PC-9 (cell line): ENCODE measurements around the gene CLEC18B. TPM values are rescaled to one million over a fixed set of nuclear protein-coding genes. Genes with fewer than 3 reads are reported as not detected.
"Not testable (repeated sequence)": the region's sequence is repeated elsewhere in the genome, so short reads cannot be mapped to it uniquely, and the experiment has no call there.

ENCODE experiments used
- BruUV-seq: library from RNA; stranded (reverse); fragments of 400-500 nt; replicated peaks from 2 replicates; lab custom pipeline; 2021; lab: Mats Ljungman, UMichigan
- CTCF ChIA-PET: fragments of 300-600 bp; sonication (Branson Sonifier 250); formaldehyde crosslinking; loops from one replicate; lab custom pipeline; 2022; ENCODE audit warnings: antibody characterized with exemption; lab: Charles Lee
- POLR2A ChIA-PET: fragments of 300-600 bp; sonication (Branson Sonifier 250); formaldehyde crosslinking; loops from one replicate; lab custom pipeline; 2022; ENCODE audit warnings: antibody characterized with exemption; ENCODE audit not compliant: unreplicated experiment; lab: Charles Lee
- DNase-seq, 2 experiments: peaks; one replicate each; pipeline versions ENCODE4 v3.0.0 to v3.0.0-alpha.2; 2015 to 2022; ENCODE audit warnings: mixed read lengths in 1 of 2
- H2AFZ ChIP-seq: fragments of 200-600 bp; sonication (generic); 2 replicates; pipeline ENCODE4 v1.8.1; 2017; ENCODE audit warnings: antibody characterized with exemption
- H3F3A ChIP-seq: fragments of 200-600 bp; sonication (generic); 2 replicates; pipeline ENCODE4 v1.8.1; 2017; ENCODE audit warnings: antibody characterized with exemption, mild to moderate bottlenecking, low read depth; ENCODE audit not compliant: insufficient read depth
- H3K27ac ChIP-seq: fragments of 200-600 bp; sonication (generic); 2 replicates; pipeline ENCODE4 v1.6.1; 2016; ENCODE audit warnings: mixed run types
- H3K27me3 ChIP-seq: fragments of 200-600 bp; sonication (generic); 2 replicates; pipeline ENCODE4 v1.6.1; 2016; ENCODE audit warnings: low read depth, mixed run types; ENCODE audit not compliant: insufficient read depth
- H3K36me3 ChIP-seq: fragments of 200-600 bp; sonication (generic); 2 replicates; pipeline ENCODE4 v1.6.1; 2016; ENCODE audit warnings: low read depth, mixed run types
- H3K4me1 ChIP-seq: fragments of 200-600 bp; sonication (generic); replicated peaks from 2 replicates; pipeline ENCODE4 v1.6.1; 2016; ENCODE audit warnings: mixed run types; ENCODE audit not compliant: insufficient read depth
- H3K4me2 ChIP-seq: fragments of 200-600 bp; sonication (generic); 2 replicates; pipeline ENCODE4 v1.6.1; 2017; ENCODE audit warnings: mixed run types
- H3K4me3 ChIP-seq: fragments of 200-600 bp; sonication (generic); 2 replicates; pipeline ENCODE4 v1.6.1; 2016; ENCODE audit warnings: mixed run types
- H3K79me2 ChIP-seq: fragments of 200-600 bp; sonication (generic); 2 replicates; pipeline ENCODE4 v1.6.1; 2017; ENCODE audit warnings: low read depth, mixed run types
- H3K9me2 ChIP-seq: fragments of 200-600 bp; sonication (generic); 2 replicates; pipeline ENCODE4 v1.8.1; 2017; ENCODE audit warnings: mild to moderate bottlenecking; ENCODE audit not compliant: insufficient read depth
- H3K9me3 ChIP-seq: fragments of 200-600 bp; sonication (generic); 2 replicates; pipeline ENCODE4 v1.8.1; 2016; ENCODE audit warnings: low read depth; ENCODE audit not compliant: insufficient read depth
- H4K20me1 ChIP-seq: fragments of 200-600 bp; sonication (generic); 2 replicates; pipeline ENCODE4 v1.8.1; 2017; ENCODE audit not compliant: insufficient read depth
- CTCF ChIP-seq: fragments of 200-600 bp; sonication (generic); conservative IDR thresholded peaks from 2 replicates; pipeline ENCODE4 v1.6.1; 2017; ENCODE audit warnings: mixed run types, antibody characterized with exemption, mild to moderate bottlenecking, moderate library complexity
- intact Hi-C: fragments of 100-400 bp; cut with micrococcal nuclease; formaldehyde crosslinking; loops from one replicate; pipeline ENCODE4 v1.10.0; 2022; ENCODE audit not compliant: unreplicated experiment
- total RNA-seq: library from RNA; stranded (reverse); gene quantifications from 2 replicates; pipeline ENCODE4 v1.2.3, GENCODE V29; 2021

The CLEC18B gene
- total RNA-seq, 1 experiment from 2014 or later: 2.2 TPM

- CTCF ChIA-PET, H2AFZ ChIP-seq: not testable (repeated sequence)
- intact Hi-C loops: loop anchor here (10.0 kb wide), 1 partner anchor 125 kb away; no protein-coding TSS in a partner anchor
Observed at GRCh38 chr16:74430036-74430712, 8.9 kb upstream of the CLEC18B start.

GRCh38 chr16:74428493-74428892 is 7.2 kb upstream of the CLEC18B start:
- H3K9me2 ChIP-seq, intact Hi-C loops, H3K4me2 ChIP-seq, POLR2A ChIA-PET, H3K36me3 ChIP-seq, H3K27ac ChIP-seq, H4K20me1 ChIP-seq, H2AFZ ChIP-seq, H3K9me3 ChIP-seq, H3K4me1 ChIP-seq, H3K79me2 ChIP-seq, H3K4me3 ChIP-seq, H3K27me3 ChIP-seq, DNase-seq, BruUV-seq, CTCF ChIA-PET, H3F3A ChIP-seq: not testable (repeated sequence)

More at GRCh38 chr16:74430036-74430712, 8.9 kb upstream of the CLEC18B start:
- H3K79me2 ChIP-seq, H3K36me3 ChIP-seq, H3K27ac ChIP-seq, H3K27me3 ChIP-seq, H3F3A ChIP-seq, H4K20me1 ChIP-seq, H3K4me2 ChIP-seq, POLR2A ChIA-PET, H3K4me3 ChIP-seq, H3K9me3 ChIP-seq, H3K4me1 ChIP-seq, BruUV-seq, H3K9me2 ChIP-seq: not testable (repeated sequence)
- DNase-seq: peak in 1 of 2 experiments; percentile 32
- TF ChIP-seq CTCF: peak; percentile 88

GRCh38 chr16:74425751-74426150 is 4.5 kb upstream of the CLEC18B start:
- BruUV-seq: not testable (repeated sequence)

GRCh38 chr16:74423721-74424120 is 2.4 kb upstream of the CLEC18B start:
- CTCF ChIA-PET: interaction anchor here (0.6 kb wide), 1 partner anchor 99 kb away, joined by 4 read pairs; no protein-coding TSS in a partner anchor
- BruUV-seq, H3K36me3 ChIP-seq: not testable (repeated sequence)

More at GRCh38 chr16:74425751-74426150, 4.5 kb upstream of the CLEC18B start:
- H2AFZ ChIP-seq, intact Hi-C loops, H3K27me3 ChIP-seq, H3F3A ChIP-seq, H3K27ac ChIP-seq, H3K9me3 ChIP-seq, H3K4me3 ChIP-seq, H3K9me2 ChIP-seq, H4K20me1 ChIP-seq, H3K4me1 ChIP-seq, H3K4me2 ChIP-seq, DNase-seq, POLR2A ChIA-PET, H3K36me3 ChIP-seq, H3K79me2 ChIP-seq: not testable (repeated sequence)
- CTCF ChIA-PET: interaction anchor here (0.6 kb wide), 1 partner anchor 113 kb away, joined by 3 read pairs; no protein-coding TSS in a partner anchor

GRCh38 chr16:74422086-74422485 is 808 bp upstream of the CLEC18B start:
- H3K79me2 ChIP-seq, H3K9me3 ChIP-seq, intact Hi-C loops, POLR2A ChIA-PET, CTCF ChIA-PET, H3K4me3 ChIP-seq, H3K27me3 ChIP-seq, H3K4me2 ChIP-seq, H3K9me2 ChIP-seq, H4K20me1 ChIP-seq, H3K36me3 ChIP-seq, H3K4me1 ChIP-seq, H3F3A ChIP-seq, H2AFZ ChIP-seq, BruUV-seq, DNase-seq, H3K27ac ChIP-seq: not testable (repeated sequence)

More at GRCh38 chr16:74423721-74424120, 2.4 kb upstream of the CLEC18B start:
- POLR2A ChIA-PET, H3K27ac ChIP-seq, intact Hi-C loops, H3K4me2 ChIP-seq, H3K9me3 ChIP-seq, H3K79me2 ChIP-seq, H3F3A ChIP-seq, H3K9me2 ChIP-seq, H3K27me3 ChIP-seq, H3K4me3 ChIP-seq, DNase-seq, H4K20me1 ChIP-seq, H3K4me1 ChIP-seq, H2AFZ ChIP-seq: not testable (repeated sequence)

GRCh38 chr16:74421482-74421785 is 156 bp upstream of the CLEC18B start:
- H3F3A ChIP-seq, H2AFZ ChIP-seq, H3K4me2 ChIP-seq, H3K27ac ChIP-seq, H3K9me3 ChIP-seq, POLR2A ChIA-PET, BruUV-seq, H3K4me3 ChIP-seq, H3K27me3 ChIP-seq, DNase-seq, H3K36me3 ChIP-seq, H3K9me2 ChIP-seq, CTCF ChIA-PET, H4K20me1 ChIP-seq, H3K79me2 ChIP-seq, intact Hi-C loops, H3K4me1 ChIP-seq: not testable (repeated sequence)

GRCh38 chr16:74419811-74420210 is 1.5 kb downstream of the CLEC18B start:
- POLR2A ChIA-PET, H3K79me2 ChIP-seq, H3K27me3 ChIP-seq, CTCF ChIA-PET, H3K4me2 ChIP-seq, H4K20me1 ChIP-seq, DNase-seq, H3K4me3 ChIP-seq, H3K9me2 ChIP-seq, H3K27ac ChIP-seq, H3K9me3 ChIP-seq, H2AFZ ChIP-seq, BruUV-seq, H3F3A ChIP-seq, H3K4me1 ChIP-seq, intact Hi-C loops, H3K36me3 ChIP-seq: not testable (repeated sequence)
